SU-DHL-6 (cell line): ENCODE measurements around the gene HNRNPLL.

Source experiments
- H2AFZ ChIP-seq: fragments of 200-600 bp; sonication (generic); 2 replicates; pipeline ENCODE4 v1.6.1; 2014; ENCODE audit warnings: low read depth, mild to moderate bottlenecking, moderate library complexity, mixed read lengths, antibody characterized with exemption, low read length; ENCODE audit not compliant: severe bottlenecking
- H3F3A ChIP-seq: fragments of 200-600 bp; shearing (Covaris generic); 2 replicates; pipeline ENCODE4 v1.6.0; 2016; ENCODE audit warnings: antibody characterized with exemption, mild to moderate bottlenecking; ENCODE audit not compliant: insufficient read depth
- H3K27ac ChIP-seq: fragments of 200-600 bp; sonication (generic); 2 replicates; pipeline ENCODE4 v1.5.1; 2016; ENCODE audit warnings: low read depth, mild to moderate bottlenecking, low read length, moderate library complexity, mixed read lengths
- H3K27me3 ChIP-seq: fragments of 200-600 bp; sonication (generic), shearing (Covaris generic); 2 replicates; pipeline ENCODE4 v1.6.0; 2014; ENCODE audit warnings: mild to moderate bottlenecking, low read length
- H3K36me3 ChIP-seq: fragments of 200-600 bp; sonication (generic); 2 replicates; pipeline ENCODE4 v1.6.1; 2014; ENCODE audit warnings: mild to moderate bottlenecking, low read length, mixed read lengths
- H3K4me2 ChIP-seq: fragments of 300-600, 200-600 bp; shearing (Covaris generic), sonication (generic); 2 replicates; pipeline ENCODE4 v1.6.0; 2014; ENCODE audit warnings: low read length, low read depth, mild to moderate bottlenecking; ENCODE audit not compliant: poor library complexity, severe bottlenecking
- H3K4me3 ChIP-seq: fragments of 200-600 bp; sonication (generic); 2 replicates; pipeline ENCODE4 v1.5.1; 2014; ENCODE audit warnings: antibody characterized with exemption, low read length, mild to moderate bottlenecking, mixed read lengths; ENCODE audit not compliant: insufficient read depth, poor library complexity, severe bottlenecking
- H3K79me2 ChIP-seq: fragments of 200-600 bp; sonication (generic); 2 replicates; pipeline ENCODE4 v1.6.1; 2014; ENCODE audit warnings: mild to moderate bottlenecking, low read length, moderate library complexity; ENCODE audit not compliant: insufficient read depth
- H3K9ac ChIP-seq: fragments of 200-600 bp; sonication (generic); 2 replicates; pipeline ENCODE4 v1.7.0; 2014; ENCODE audit warnings: mild to moderate bottlenecking, low read length
- H3K9me2 ChIP-seq: fragments of 200-600 bp; sonication (generic); replicated peaks from 2 replicates; pipeline ENCODE4 v1.6.1; 2014; ENCODE audit warnings: low read length; ENCODE audit not compliant: insufficient read depth
- H3K9me3 ChIP-seq: fragments of 200-600 bp; sonication (generic); 2 replicates; pipeline ENCODE4 v1.6.1; 2014; ENCODE audit warnings: low read length, mixed read lengths; ENCODE audit not compliant: insufficient read depth
- H4K20me1 ChIP-seq: fragments of 200-600 bp; sonication (generic); 2 replicates; pipeline ENCODE4 v1.6.1; 2014; ENCODE audit warnings: low read depth, mild to moderate bottlenecking, antibody characterized with exemption, low read length, moderate library complexity, mixed read lengths
- EZH2phosphoT487 ChIP-seq: fragments of 200-600 bp; sonication (generic), shearing (Covaris generic); conservative IDR thresholded peaks from 2 replicates; pipeline ENCODE4 v1.6.1; 2018; ENCODE audit warnings: mild to moderate bottlenecking, antibody characterized with exemption, low read length, moderate library complexity, mixed read lengths
- TF ChIP-seq, protein P1 (sequence below): fragments of 200-600 bp; sonication (generic); IDR thresholded peaks from one replicate; pipeline ENCODE4 v1.5.1; 2017; ENCODE audit warnings: antibody characterized with exemption, mild to moderate bottlenecking, low read length, moderate library complexity; ENCODE audit not compliant: insufficient read depth, poor library complexity, severe bottlenecking

HNRNPLL gene

DNA sequence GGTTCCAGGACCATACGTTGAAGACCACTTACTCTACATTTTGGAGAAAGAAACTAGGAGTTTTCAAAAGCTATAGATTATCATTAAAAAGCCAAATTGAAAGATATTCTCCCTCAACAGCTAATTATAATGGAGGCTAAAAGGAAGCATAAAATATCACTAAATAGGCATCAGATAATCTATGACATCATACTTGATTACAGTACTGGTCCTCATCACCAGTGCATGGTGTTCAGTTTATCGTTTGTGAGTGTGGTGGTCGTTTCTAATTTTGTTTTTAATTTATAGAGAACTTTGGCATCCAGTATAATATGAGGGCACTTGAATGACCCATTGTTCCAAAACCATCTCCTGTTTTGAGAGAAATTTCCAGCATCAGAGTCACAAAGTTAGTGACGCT lies 80.9 kb downstream of the HNRNPLL start:
- no peak overlapping the region for H3K4me3 ChIP-seq
- H3F3A ChIP-seq = no peaks in the 10 kb centered on the region
- no peaks in the 10 kb centered on the region for H3K36me3 ChIP-seq
- H2AFZ ChIP-seq = no peak overlapping the region
- no peaks in the 10 kb centered on the region for H3K27me3 ChIP-seq
- H3K79me2 ChIP-seq = no peaks in the 10 kb centered on the region
- TF ChIP-seq, protein P1, sequence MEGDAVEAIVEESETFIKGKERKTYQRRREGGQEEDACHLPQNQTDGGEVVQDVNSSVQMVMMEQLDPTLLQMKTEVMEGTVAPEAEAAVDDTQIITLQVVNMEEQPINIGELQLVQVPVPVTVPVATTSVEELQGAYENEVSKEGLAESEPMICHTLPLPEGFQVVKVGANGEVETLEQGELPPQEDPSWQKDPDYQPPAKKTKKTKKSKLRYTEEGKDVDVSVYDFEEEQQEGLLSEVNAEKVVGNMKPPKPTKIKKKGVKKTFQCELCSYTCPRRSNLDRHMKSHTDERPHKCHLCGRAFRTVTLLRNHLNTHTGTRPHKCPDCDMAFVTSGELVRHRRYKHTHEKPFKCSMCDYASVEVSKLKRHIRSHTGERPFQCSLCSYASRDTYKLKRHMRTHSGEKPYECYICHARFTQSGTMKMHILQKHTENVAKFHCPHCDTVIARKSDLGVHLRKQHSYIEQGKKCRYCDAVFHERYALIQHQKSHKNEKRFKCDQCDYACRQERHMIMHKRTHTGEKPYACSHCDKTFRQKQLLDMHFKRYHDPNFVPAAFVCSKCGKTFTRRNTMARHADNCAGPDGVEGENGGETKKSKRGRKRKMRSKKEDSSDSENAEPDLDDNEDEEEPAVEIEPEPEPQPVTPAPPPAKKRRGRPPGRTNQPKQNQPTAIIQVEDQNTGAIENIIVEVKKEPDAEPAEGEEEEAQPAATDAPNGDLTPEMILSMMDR = no peak
- no peak for TF ChIP-seq EZH2phosphoT487
- no peaks in the 10 kb centered on the region for H3K9me3 ChIP-seq
- H3K27ac ChIP-seq = no peak overlapping the region
- H3K9ac ChIP-seq = no peak overlapping the region
- no peaks in the 10 kb centered on the region for H4K20me1 ChIP-seq
- H3K4me2 ChIP-seq = no peak overlapping the region
- H3K9me2 ChIP-seq = no peaks in the 10 kb centered on the region

- H3K4me2 ChIP-seq = no peak overlapping the region
Observed at GRCh38 chr2:38517284-38517683, 85.4 kb downstream of the HNRNPLL start.

GRCh38 chr2:38516526-38516925 lies 86.2 kb downstream of the HNRNPLL start:
- no peaks in the 10 kb centered on the region for H3K79me2 ChIP-seq
- no peaks in the 10 kb centered on the region for H3K27me3 ChIP-seq
- no peak overlapping the region for H3K27ac ChIP-seq
- no peaks in the 10 kb centered on the region for H3K36me3 ChIP-seq
- no peak overlapping the region for H3K9ac ChIP-seq
- H3F3A ChIP-seq = no peaks in the 10 kb centered on the region
- H3K4me2 ChIP-seq = no peak overlapping the region
- no peak overlapping the region for H3K4me3 ChIP-seq
- H2AFZ ChIP-seq = no peak overlapping the region
- no peaks in the 10 kb centered on the region for H3K9me2 ChIP-seq
- H3K9me3 ChIP-seq = no peaks in the 10 kb centered on the region
- H4K20me1 ChIP-seq = no peaks in the 10 kb centered on the region
- TF ChIP-seq EZH2phosphoT487 = no peak
- TF ChIP-seq, protein P1 = no peak

More at GRCh38 chr2:38517284-38517683, 85.4 kb downstream of the HNRNPLL start:
- H3K9me2 ChIP-seq = no peaks in the 10 kb centered on the region
- H3K9me3 ChIP-seq = no peaks in the 10 kb centered on the region
- no peak overlapping the region for H2AFZ ChIP-seq
- no peaks in the 10 kb centered on the region for H3K27me3 ChIP-seq
- no peaks in the 10 kb centered on the region for H3F3A ChIP-seq
- no peak overlapping the region for H3K27ac ChIP-seq
- H3K79me2 ChIP-seq = no peaks in the 10 kb centered on the region
- no peak overlapping the region for H3K4me3 ChIP-seq
- no peak overlapping the region for H3K9ac ChIP-seq
- H4K20me1 ChIP-seq = no peaks in the 10 kb centered on the region
- H3K36me3 ChIP-seq = no peaks in the 10 kb centered on the region
- TF ChIP-seq EZH2phosphoT487 = no peak
- TF ChIP-seq, protein P1 = no peak

DNA sequence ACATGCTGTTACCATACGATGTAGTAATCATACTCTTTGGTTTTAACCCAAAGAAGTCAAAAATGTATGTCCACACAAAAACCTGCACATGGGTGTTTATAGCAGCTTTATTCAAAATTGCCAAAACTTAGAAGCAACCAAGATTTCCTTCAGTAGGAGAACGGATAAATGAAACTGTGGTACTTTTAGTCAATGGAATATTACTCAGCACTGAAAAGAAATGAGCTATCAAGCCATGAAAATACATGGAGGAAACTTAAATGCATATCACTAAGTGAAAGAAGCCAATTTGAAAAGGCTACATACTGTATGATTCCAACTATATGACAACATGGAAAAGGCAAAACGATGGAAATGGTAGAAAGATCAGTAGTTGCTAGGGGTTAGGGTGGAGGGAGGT lies 86.6 kb downstream of the HNRNPLL start:
- Histone ChIP-seq H3K4me2 (no peak overlapping the region), H3K79me2 (no peaks in the 10 kb centered on the region), H3K9me3 (no peaks in the 10 kb centered on the region), H3F3A (no peaks in the 10 kb centered on the region), H3K9ac (no peak overlapping the region), H2AFZ (no peak overlapping the region), H3K9me2 (no peaks in the 10 kb centered on the region), H4K20me1 (no peaks in the 10 kb centered on the region), H3K27me3 (no peaks in the 10 kb centered on the region), H3K4me3 (no peak overlapping the region), H3K27ac (no peak overlapping the region), H3K36me3 (no peaks in the 10 kb centered on the region)
- no peak for TF ChIP-seq EZH2phosphoT487
- TF ChIP-seq, protein P1 = no peak
